ENCODE results near the gene MET.

The MET gene

DNA sequence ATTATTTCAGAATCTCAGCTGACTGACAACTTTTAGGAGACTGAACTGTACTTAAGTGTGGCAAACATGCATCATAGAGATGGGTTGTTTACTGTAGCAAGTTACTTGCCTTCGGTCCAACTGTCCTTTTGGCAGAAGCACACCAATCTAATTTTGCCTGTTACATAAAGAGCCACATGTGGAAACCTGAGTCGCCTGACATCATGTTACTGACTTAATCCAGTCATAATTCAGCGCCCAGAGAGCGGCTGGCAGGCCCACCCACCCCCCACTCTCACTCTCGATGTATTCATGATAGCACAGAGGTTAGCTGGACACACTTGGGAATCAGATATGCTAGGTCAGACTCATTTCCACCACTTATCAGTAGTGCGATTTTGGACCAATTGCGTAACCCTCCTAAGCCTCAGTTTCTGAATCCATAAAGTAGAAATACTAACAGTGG lies 133.1 kb downstream of the MET start:
- no peak overlapping the region for H3K4me3 ChIP-seq (ENCODE audit: low read depth, low read length)
- no peak overlapping the region for H3K27ac ChIP-seq
- no peaks in the 10 kb centered on the region for H3K9me3 ChIP-seq (ENCODE audit: severe bottlenecking)
- TF ChIP-seq, protein P1, sequence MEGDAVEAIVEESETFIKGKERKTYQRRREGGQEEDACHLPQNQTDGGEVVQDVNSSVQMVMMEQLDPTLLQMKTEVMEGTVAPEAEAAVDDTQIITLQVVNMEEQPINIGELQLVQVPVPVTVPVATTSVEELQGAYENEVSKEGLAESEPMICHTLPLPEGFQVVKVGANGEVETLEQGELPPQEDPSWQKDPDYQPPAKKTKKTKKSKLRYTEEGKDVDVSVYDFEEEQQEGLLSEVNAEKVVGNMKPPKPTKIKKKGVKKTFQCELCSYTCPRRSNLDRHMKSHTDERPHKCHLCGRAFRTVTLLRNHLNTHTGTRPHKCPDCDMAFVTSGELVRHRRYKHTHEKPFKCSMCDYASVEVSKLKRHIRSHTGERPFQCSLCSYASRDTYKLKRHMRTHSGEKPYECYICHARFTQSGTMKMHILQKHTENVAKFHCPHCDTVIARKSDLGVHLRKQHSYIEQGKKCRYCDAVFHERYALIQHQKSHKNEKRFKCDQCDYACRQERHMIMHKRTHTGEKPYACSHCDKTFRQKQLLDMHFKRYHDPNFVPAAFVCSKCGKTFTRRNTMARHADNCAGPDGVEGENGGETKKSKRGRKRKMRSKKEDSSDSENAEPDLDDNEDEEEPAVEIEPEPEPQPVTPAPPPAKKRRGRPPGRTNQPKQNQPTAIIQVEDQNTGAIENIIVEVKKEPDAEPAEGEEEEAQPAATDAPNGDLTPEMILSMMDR (IDR thresholded peaks at IDR 0.05; ENCODE audit: low read depth, low read length): no peak
- no peaks in the 10 kb centered on the region for H3K27me3 ChIP-seq (ENCODE audit: insufficient read depth, low read depth, severe bottlenecking)
- no peaks in the 10 kb centered on the region for H3K36me3 ChIP-seq
- DNase-seq: peak; percentile 52

DNA sequence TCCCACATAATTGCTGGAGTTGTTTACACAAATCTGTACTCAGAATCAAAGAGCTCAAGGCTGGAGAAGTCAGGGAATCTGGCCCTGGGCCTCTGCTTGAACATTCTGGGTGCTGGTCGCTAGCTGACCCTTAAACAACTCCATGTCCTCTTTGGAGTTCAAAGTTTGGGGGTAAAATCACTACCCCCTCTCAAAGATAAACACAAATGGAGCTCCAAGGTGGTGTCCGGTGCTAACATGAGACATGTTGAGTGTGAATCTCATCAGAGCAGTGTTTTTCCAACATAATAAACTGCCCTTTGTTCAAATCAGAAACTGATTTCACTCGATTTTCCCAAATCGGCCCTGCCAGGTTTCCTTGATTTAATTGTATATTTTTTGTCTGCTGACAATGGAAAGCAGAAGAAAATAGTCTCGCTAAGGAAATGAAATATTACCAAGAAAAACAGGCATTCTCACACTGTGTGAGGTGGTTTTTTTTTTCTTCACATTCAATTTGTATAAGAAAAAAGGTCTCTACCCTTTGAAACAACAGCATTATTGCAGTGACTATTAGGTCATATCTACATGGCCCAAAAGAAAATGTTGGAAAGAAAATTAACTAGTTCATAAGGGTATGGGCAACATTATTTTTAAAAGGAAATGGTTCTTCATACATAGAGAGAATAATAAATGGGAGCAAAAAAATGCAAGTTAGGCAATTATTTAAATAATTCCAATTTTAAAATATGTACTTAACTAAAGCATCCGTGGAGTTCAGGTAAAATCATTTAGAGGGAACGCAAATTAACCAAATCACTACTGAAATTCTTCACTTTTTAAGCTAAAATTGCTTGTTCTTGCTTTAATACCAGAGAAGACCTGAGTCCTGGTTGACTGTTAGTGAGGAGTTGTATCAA lies 134.3 kb downstream of the MET start:
- no peak overlapping the region for H3K27ac ChIP-seq
- H3K36me3 ChIP-seq: no peaks in the 10 kb centered on the region
- no peak for DNase-seq
- no peaks in the 10 kb centered on the region for H3K27me3 ChIP-seq (ENCODE audit: insufficient read depth, low read depth, severe bottlenecking)
- no peaks in the 10 kb centered on the region for H3K9me3 ChIP-seq (ENCODE audit: severe bottlenecking)
- TF ChIP-seq, protein P1 (IDR thresholded peaks at IDR 0.05; ENCODE audit: low read depth, low read length): no peak
- H3K4me3 ChIP-seq (ENCODE audit: low read depth, low read length): no peak overlapping the region

DNA sequence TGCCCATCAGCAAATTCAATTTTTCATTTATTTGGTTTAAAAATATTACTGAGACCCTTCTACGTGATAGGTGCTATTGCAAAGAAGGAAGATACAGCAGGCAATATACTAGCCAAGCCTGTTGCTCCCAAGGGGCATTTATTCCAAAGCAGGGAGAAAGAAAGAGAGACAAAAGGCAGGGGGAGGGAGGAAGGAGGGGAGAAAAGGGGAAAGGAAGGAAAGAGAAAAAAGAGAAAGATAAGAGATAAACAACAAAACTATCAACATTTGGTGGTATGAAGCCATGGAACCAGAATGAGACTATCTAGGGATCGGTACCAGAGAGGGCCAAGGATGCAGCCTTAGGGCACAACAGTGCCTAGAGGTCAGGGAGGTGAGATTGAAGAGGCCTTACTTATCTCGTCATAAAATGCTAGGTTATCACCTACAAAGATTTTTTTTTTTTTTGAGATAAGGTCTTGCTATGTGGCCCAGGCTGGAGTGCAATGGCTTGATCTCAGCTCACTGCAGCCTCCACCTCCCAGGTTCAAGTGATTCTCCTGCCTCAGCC lies 135.1 kb downstream of the MET start:
- no peak for DNase-seq
- no peaks in the 10 kb centered on the region for H3K36me3 ChIP-seq
- no peak overlapping the region for H3K27ac ChIP-seq
- H3K27me3 ChIP-seq (ENCODE audit: insufficient read depth, low read depth, severe bottlenecking): no peaks in the 10 kb centered on the region
- no peak overlapping the region for H3K4me3 ChIP-seq (ENCODE audit: low read depth, low read length)
- H3K9me3 ChIP-seq (ENCODE audit: severe bottlenecking): no peaks in the 10 kb centered on the region
- TF ChIP-seq, protein P1 (IDR thresholded peaks at IDR 0.05; ENCODE audit: low read depth, low read length): no peak

DNA sequence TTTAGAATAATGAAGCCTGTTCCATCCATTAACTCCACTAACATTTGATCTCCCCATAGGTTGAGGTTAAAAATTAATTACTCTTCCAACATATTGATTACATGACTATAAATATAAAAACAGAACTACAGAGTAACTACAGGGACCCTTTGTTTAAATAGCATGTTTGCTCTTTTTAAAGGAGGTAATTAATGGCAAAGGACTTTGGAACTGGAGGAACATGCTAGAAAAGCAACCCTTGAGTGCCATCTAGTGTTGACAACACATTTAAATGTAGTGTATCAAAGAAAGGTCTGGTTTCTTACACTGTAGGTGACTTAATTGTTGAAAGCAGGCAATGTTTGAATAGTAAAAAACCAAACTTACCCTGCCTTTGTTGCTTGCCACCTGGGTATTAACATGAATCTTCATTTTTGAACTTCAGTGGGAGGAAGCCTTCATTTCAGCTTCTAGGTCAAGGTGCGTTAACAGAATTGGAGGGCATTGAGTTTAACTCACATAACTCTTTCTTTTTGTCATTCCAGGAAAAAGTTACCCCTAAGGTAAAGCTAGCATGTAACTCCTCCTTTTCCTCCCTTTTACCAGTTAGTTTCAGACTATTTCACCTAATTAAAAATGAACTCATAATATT lies 137.8 kb downstream of the MET start:
- Histone ChIP-seq H3K27me3 (ENCODE audit: insufficient read depth, low read depth, severe bottlenecking) (no peaks in the 10 kb centered on the region), H3K27ac (no peak overlapping the region), H3K36me3 (no peaks in the 10 kb centered on the region), H3K4me3 (ENCODE audit: low read depth, low read length) (no peak overlapping the region), H3K9me3 (ENCODE audit: severe bottlenecking) (no peaks in the 10 kb centered on the region)
- TF ChIP-seq, protein P1 (IDR thresholded peaks at IDR 0.05; ENCODE audit: low read depth, low read length): peak; percentile 40
- peak; percentile 27 for DNase-seq

DNA sequence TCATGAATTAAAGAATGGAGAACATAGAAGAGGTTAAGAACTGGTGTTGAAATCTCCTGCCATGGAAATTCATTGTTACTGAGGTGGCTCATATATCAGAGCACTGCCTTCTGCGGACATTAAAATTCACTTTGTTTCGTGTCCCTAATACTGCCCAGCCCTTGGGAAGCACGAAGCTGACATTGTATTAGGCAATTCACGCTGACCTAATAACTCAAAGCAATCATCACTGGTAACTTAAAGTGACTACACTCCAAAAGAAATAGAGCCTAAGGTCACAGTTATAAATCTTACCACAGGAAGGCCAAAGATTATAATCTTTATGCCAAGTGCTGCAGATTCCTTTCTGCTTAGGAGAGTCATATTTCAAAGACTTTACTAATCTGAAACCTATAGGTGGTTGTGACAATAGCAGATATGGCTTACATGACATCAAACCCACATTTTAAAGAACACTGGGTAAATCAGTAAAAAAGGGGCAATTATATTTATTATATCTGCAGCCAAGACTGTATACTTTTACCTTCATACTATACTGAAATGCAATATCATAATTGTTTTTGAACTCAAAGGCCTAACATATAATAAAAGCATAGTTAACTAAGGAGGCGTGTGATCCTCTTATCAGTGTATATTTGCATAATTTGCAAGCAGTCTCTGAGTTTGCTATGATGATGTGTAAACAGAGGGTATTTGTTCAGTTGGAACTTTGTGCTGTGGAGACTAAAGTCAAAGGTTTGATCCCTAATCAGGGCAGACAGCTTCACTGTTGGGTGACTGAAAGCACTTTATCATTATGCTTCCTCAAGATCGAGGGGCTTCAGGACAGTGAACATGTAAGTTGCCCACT lies 138.5 kb downstream of the MET start:
- no peak overlapping the region for H3K4me3 ChIP-seq (ENCODE audit: low read depth, low read length)
- no peaks in the 10 kb centered on the region for H3K9me3 ChIP-seq (ENCODE audit: severe bottlenecking)
- H3K27me3 ChIP-seq (ENCODE audit: insufficient read depth, low read depth, severe bottlenecking): no peaks in the 10 kb centered on the region
- TF ChIP-seq, protein P1 (IDR thresholded peaks at IDR 0.05; ENCODE audit: low read depth, low read length): no peak
- DNase-seq: no peak
- H3K27ac ChIP-seq: no peak overlapping the region
- no peaks in the 10 kb centered on the region for H3K36me3 ChIP-seq
